Suppressor macrophage treated with lipopolysaccharide for 1 hour (primary cell): ENCODE measurements around the gene FBN3.
"Not testable (repeated sequence)": the region's sequence is repeated elsewhere in the genome, so short reads cannot be mapped to it uniquely, and the experiment has no call there.

ENCODE experiments used
- DNase-seq, 3 donors: peaks; one replicate each; pipeline ENCODE4 v3.0.0-alpha.2; 2020 to 2022

Gene FBN3

GRCh38 chr19:8046569-8047165 lies 102.7 kb downstream of the FBN3 start:
- no peak for DNase-seq

GRCh38 chr19:8045872-8046568 lies 103.4 kb downstream of the FBN3 start:
- DNase-seq: no peak

- DNase-seq: peak in 1 of 3 donors; percentile 37
These were observed 105.4 kb downstream of the FBN3 start for GRCh38 chr19:8044018-8044417.

- DNase-seq: no peak
These were observed 106.5 kb downstream of the FBN3 start for GRCh38 chr19:8042900-8043299.

- DNase-seq: peak; percentile 42 to 54 (median 53)
These were observed 107.9 kb downstream of the FBN3 start for GRCh38 chr19:8041531-8041931.

- no peak for DNase-seq
These were observed 110.2 kb downstream of the FBN3 start for GRCh38 chr19:8039231-8039630.

- no peak for DNase-seq
These were observed 110.6 kb downstream of the FBN3 start for GRCh38 chr19:8038815-8039214.

GRCh38 chr19:8036434-8037099 lies 112.8 kb downstream of the FBN3 start:
- no peak for DNase-seq

- DNase-seq: no peak
These were observed 115.2 kb downstream of the FBN3 start for GRCh38 chr19:8034178-8034525.

- not testable (repeated sequence) for DNase-seq
These were observed 115.9 kb downstream of the FBN3 start for GRCh38 chr19:8033287-8034177.

- DNase-seq: no peak
These were observed 118.4 kb downstream of the FBN3 start for GRCh38 chr19:8030960-8031359.

- no peak for DNase-seq
These were observed 120.4 kb downstream of the FBN3 start for GRCh38 chr19:8028951-8029491.

GRCh38 chr19:8025316-8025715 lies 124.1 kb downstream of the FBN3 start:
- no peak for DNase-seq

- DNase-seq: not testable (repeated sequence)
These were observed 125.1 kb downstream of the FBN3 start for GRCh38 chr19:8024256-8024655.

GRCh38 chr19:8023371-8023770 lies 126.0 kb downstream of the FBN3 start:
- DNase-seq: no peak

- no peak for DNase-seq
These were observed 127.1 kb downstream of the FBN3 start for GRCh38 chr19:8022275-8022674.

GRCh38 chr19:8021374-8021773 lies 128.0 kb downstream of the FBN3 start:
- no peak for DNase-seq

GRCh38 chr19:8020681-8021080 lies 128.7 kb downstream of the FBN3 start:
- DNase-seq: no peak

- DNase-seq: peak; percentile 27 to 67 (median 43)
These were observed 131.6 kb downstream of the FBN3 start for GRCh38 chr19:8017808-8018207.
